Sigmoid colon (tissue), 7 donors: ENCODE results near the gene AMN1. TPM values are rescaled to one million over a fixed set of nuclear protein-coding genes. Genes with fewer than 3 reads are reported as not detected.
"Not testable (repeated sequence)": the region's sequence is repeated elsewhere in the genome, so short reads cannot be mapped to it uniquely, and the experiment has no call there.

ENCODE experiments used
- DNase-seq: peaks from one replicate; pipeline ENCODE4 v3.0.0-alpha.2; 2019
- H3K27ac ChIP-seq, 4 donors: fragments of 200-600 bp; sonication (generic); one replicate each; pipeline ENCODE4 v1.5.1; 2016 to 2019; ENCODE audit warnings: mild to moderate bottlenecking in 1 of 4
- H3K27me3 ChIP-seq, 3 donors: fragments of 200-600 bp; sonication (generic); one replicate each; pipeline ENCODE4 v1.5.1; 2019; ENCODE audit warnings: mild to moderate bottlenecking in 1 of 3
- H3K36me3 ChIP-seq, 4 donors: fragments of 200-600 bp; sonication (generic); one replicate each; pipeline ENCODE4 v1.5.1; 2016 to 2019
- H3K4me1 ChIP-seq, 4 donors: fragments of 200-600 bp; sonication (generic); one replicate each; pipeline ENCODE4 v1.5.1; 2017 to 2019
- H3K4me3 ChIP-seq, 4 donors: fragments of 200-600 bp; sonication (generic); one replicate each; pipeline ENCODE4 v1.5.1; 2017 to 2019; ENCODE audit warnings: mild to moderate bottlenecking in 2 of 4, moderate library complexity in 1 of 4
- H3K9me3 ChIP-seq, 4 donors: fragments of 200-600 bp in 3 of 4; sonication (generic) in 3 of 4; one replicate each; pipeline versions ENCODE4 v1.5.1 to v1.6.1; 2013 to 2019
- CTCF ChIP-seq, 4 experiments: fragments of 450-650 bp in 3 of 4; fragments of 200-600 bp in 1 of 4; IDR thresholded peaks; one replicate each; pipeline ENCODE4 v1.5.1; 2016 to 2019; ENCODE audit warnings: antibody characterized with exemption in 4 of 4, mild to moderate bottlenecking in 3 of 4, moderate library complexity in 2 of 4
- EP300 ChIP-seq, 4 donors: sonication (generic); formaldehyde crosslinking; IDR thresholded peaks; one replicate each; pipeline ENCODE4 v1.6.1; 2017; ENCODE audit warnings: antibody characterized with exemption in 4 of 4
- POLR2A ChIP-seq, 2 donors: fragments of 450-650 bp; IDR thresholded peaks; one replicate each; pipeline ENCODE4 v1.6.1; 2016; ENCODE audit warnings: antibody characterized with exemption in 2 of 2, mild to moderate bottlenecking in 2 of 2, moderate library complexity in 2 of 2
- POLR2AphosphoS5 ChIP-seq, 4 donors: sonication (generic); formaldehyde crosslinking; IDR thresholded peaks; one replicate each; pipeline ENCODE4 v1.6.1; 2017; ENCODE audit warnings: antibody characterized with exemption in 4 of 4
- WGBS, 2 donors: extraction: QIAGEN DNeasy Blood & Tissue Kit; methylation state at CpG; one replicate each; pipeline ENCODE4 v1.1.7; 2013; 5-methylcytosine and 5-hydroxymethylcytosine counted together
- intact Hi-C: fragments of 100-400 bp; cut with DNase I; formaldehyde crosslinking; loops from one replicate; pipeline ENCODE4 v1.15.1; 2023
- polyA plus RNA-seq, 3 donors: library from polyadenylated mRNA; stranded (reverse); fragments of 200-250 nt; gene quantifications; one replicate each; pipeline ENCODE4 v1.2.3, GENCODE V29; 2013
- total RNA-seq, 4 donors: library from RNA; depleted of rRNA; stranded (reverse); fragments of >200 nt; gene quantifications; one replicate each; pipeline ENCODE4 v1.1.0, GENCODE V29; 2016
- donor health status: healthy with polysubstance abuse.
- donor health status: Bipolar disorder and iron deficiency.
- donor health status: healthy.

AMN1 gene
- total and polyA plus RNA-seq, 7 donors, result 2.4 to 13.2 (median 10.2) TPM

GRCh38 chr12:31742891-31743290, 14.1 kb upstream of the AMN1 start:
- Histone ChIP-seq H3K9me3 (no peaks in the 10 kb centered on the region), H3K4me3 (no peak overlapping the region), H3K4me1 (peaks cover 0 to 11% (median 3%) of the 10 kb centered on the region in 4 donors), H3K27me3 (no peaks in the 10 kb centered on the region), H3K36me3 (no peaks in the 10 kb centered on the region), H3K27ac (no peak overlapping the region)
- 4 to 5% methylated on average over 1 of the region's 1 CpG for WGBS, 2 donors
- no peak for DNase-seq
- TF ChIP-seq CTCF (IDR thresholded peaks at IDR 0.05), result no peak
- no peak for TF ChIP-seq POLR2A (IDR thresholded peaks at IDR 0.05)
- TF ChIP-seq POLR2AphosphoS5 (IDR thresholded peaks at IDR 0.05), result no peak
- TF ChIP-seq EP300 (IDR thresholded peaks at IDR 0.05), result no peak
- intact Hi-C loops, result no loop called here

- WGBS, 2 donors, result 48 to 64% methylated on average over 3 of the region's 3 CpGs
- Histone ChIP-seq H3K9me3 (no peaks in the 10 kb centered on the region), H3K4me1 (no peaks in the 10 kb centered on the region), H3K4me3 (no peak overlapping the region), H3K27ac (no peak overlapping the region), H3K27me3 (no peaks in the 10 kb centered on the region), H3K36me3 (no peaks in the 10 kb centered on the region)
- intact Hi-C loops, result no loop called here
- TF ChIP-seq EP300 (IDR thresholded peaks at IDR 0.05) (no peak), POLR2AphosphoS5 (IDR thresholded peaks at IDR 0.05) (no peak), CTCF (IDR thresholded peaks at IDR 0.05) (no peak), POLR2A (IDR thresholded peaks at IDR 0.05) (no peak)
- DNase-seq, result no peak
These were observed 11.8 kb upstream of the AMN1 start for GRCh38 chr12:31740628-31741027.

DNA sequence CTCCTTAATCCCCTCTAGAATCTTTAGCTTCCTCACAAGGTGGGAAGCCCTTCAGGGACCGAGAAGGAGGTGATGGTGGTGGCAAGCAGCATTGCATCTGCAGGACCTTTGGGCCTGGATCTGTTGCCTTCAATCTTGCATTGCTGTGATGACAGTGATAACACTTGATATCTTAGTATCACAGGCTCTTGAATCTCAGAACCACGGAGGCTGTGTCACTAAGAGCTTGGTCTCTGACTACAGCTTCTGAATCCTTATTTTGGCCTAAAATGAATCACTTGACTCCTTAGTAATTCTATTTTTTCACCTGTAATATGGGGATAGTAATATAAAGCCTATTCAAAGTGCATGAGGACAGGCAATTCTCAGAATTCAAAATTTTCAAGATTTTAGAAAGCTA, 8.9 kb upstream of the AMN1 start:
- intact Hi-C loops, result no loop called here
- no peak for TF ChIP-seq CTCF (IDR thresholded peaks at IDR 0.05)
- no peak for TF ChIP-seq EP300 (IDR thresholded peaks at IDR 0.05)
- TF ChIP-seq POLR2A (IDR thresholded peaks at IDR 0.05), result no peak
- TF ChIP-seq POLR2AphosphoS5 (IDR thresholded peaks at IDR 0.05), result no peak
- Histone ChIP-seq H3K4me1 (peaks cover 0 to 5% (median 0%) of the 10 kb centered on the region in 4 donors), H3K27ac (no peak overlapping the region), H3K4me3 (no peak overlapping the region), H3K36me3 (no peaks in the 10 kb centered on the region), H3K27me3 (no peaks in the 10 kb centered on the region), H3K9me3 (no peaks in the 10 kb centered on the region)
- 86 to 87% methylated on average over 2 of the region's 2 CpGs for WGBS, 2 donors
- DNase-seq, result no peak

GRCh38 chr12:31737345-31737744, 8.5 kb upstream of the AMN1 start:
- DNase-seq, result no peak
- Histone ChIP-seq H3K4me3 (no peak overlapping the region), H3K9me3 (no peaks in the 10 kb centered on the region), H3K4me1 (peaks cover 0 to 5% (median 0%) of the 10 kb centered on the region in 4 donors), H3K36me3 (no peaks in the 10 kb centered on the region), H3K27ac (no peak overlapping the region), H3K27me3 (no peaks in the 10 kb centered on the region)
- 74 to 82% methylated on average over 4 of the region's 4 CpGs for WGBS, 2 donors
- intact Hi-C loops, result no loop called here
- TF ChIP-seq POLR2AphosphoS5 (IDR thresholded peaks at IDR 0.05) (no peak), POLR2A (IDR thresholded peaks at IDR 0.05) (no peak), CTCF (IDR thresholded peaks at IDR 0.05) (no peak), EP300 (IDR thresholded peaks at IDR 0.05) (no peak)

GRCh38 chr12:31736472-31736871, 7.7 kb upstream of the AMN1 start:
- no peak for TF ChIP-seq CTCF (IDR thresholded peaks at IDR 0.05)
- TF ChIP-seq POLR2AphosphoS5 (IDR thresholded peaks at IDR 0.05), result no peak
- no peak for TF ChIP-seq EP300 (IDR thresholded peaks at IDR 0.05)
- TF ChIP-seq POLR2A (IDR thresholded peaks at IDR 0.05), result no peak
- Histone ChIP-seq H3K27ac (no peak overlapping the region), H3K4me1 (peaks cover 0 to 6% (median 2%) of the 10 kb centered on the region in 4 donors), H3K27me3 (no peaks in the 10 kb centered on the region), H3K9me3 (no peaks in the 10 kb centered on the region), H3K36me3 (no peaks in the 10 kb centered on the region), H3K4me3 (no peak overlapping the region)
- DNase-seq, result no peak
- intact Hi-C loops, result no loop called here

- H3K27me3 ChIP-seq, H3K4me3 ChIP-seq, intact Hi-C loops, H3K9me3 ChIP-seq, H3K36me3 ChIP-seq, DNase-seq: not testable (repeated sequence)
- H3K4me1 ChIP-seq, result peaks cover 0 to 14% (median 6%) of the 10 kb centered on the region in 4 donors
- 89% methylated on average over 15 of the region's 15 CpGs for WGBS, 2 donors
- H3K27ac ChIP-seq, result peak overlapping the region in 3 of 4 donors; percentile 51 to 69 (median 62)
These were observed 5.0 kb upstream of the AMN1 start for GRCh38 chr12:31733549-31734432.
